Left lobe of liver (tissue), 2 donors: ENCODE data around the gene CLK3. TPM values are rescaled to one million over a fixed set of nuclear protein-coding genes. Genes with fewer than 3 reads are reported as not detected.

Experiments
- ATAC-seq: fragments of 200-7000 bp; cut with Tn5 transposase; one replicate; pipeline ENCODE4 v1.9.1; 2020; ENCODE audit warnings: mild to moderate bottlenecking, moderate library complexity
- DNase-seq: peaks from one replicate; pipeline ENCODE4 v3.0.0-alpha.2; 2020; ENCODE audit warnings: low spot score
- total RNA-seq: library from RNA; stranded (reverse); gene quantifications from one replicate; pipeline ENCODE4 v1.2.1, GENCODE V29; 2021
- donor health status: DM: no; HTN: no; CAD: no; lungs with moderate emphysema.
- donor health status: DM: no; HTN: yes; CAD: no.

The CLK3 gene
- total RNA-seq, 1 donor from 2014 or later = 32.3 TPM

GRCh38 chr15:74603026-74603788 is 12.4 kb upstream of the CLK3 start:
- no peak for DNase-seq
- ATAC-seq = no peak

DNA sequence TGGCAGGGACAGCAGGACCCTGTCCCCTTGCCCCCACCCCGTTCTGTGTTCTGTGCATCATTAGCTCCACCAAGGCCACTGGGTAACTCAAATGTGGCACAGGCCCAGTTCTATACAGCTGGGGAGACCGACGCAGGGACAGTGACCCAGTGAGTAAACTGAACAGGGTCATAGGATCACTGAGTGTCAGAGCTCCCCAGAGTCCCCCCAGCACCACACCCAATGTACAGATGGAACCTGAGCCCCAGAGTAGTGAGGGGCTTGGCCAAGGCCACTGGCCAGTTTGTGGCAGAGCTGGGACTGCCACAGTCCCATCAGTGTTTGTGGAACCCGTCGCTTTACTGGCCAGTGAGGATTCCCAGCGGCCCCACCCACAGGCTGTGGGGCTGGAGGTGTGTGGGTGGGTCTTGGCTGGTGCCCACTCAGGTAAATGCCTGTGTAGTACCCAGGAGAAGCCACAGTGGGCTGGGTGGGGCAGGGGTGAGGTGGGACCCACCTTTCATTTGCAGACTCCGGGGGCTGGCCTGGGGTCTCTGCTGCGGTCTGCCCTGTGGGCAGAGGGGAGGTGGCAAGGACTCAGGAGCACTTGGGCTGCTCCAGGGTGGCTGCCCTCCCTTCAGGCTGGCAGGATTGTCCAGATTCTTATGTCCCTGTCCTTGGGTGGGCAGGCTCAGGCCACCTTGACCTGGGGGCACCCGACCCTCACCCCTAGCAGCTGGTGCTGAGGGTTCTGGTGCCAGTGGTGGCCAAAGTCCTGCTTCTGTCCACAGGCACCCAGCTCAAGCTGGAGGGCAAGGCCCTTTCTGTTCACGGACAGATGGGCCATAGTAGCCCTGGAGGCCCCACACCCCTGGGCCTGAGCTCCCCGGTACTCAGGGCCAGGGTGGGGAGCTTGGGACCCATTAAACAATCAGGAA is 11.6 kb upstream of the CLK3 start:
- peak; percentile 5 for ATAC-seq

DNA sequence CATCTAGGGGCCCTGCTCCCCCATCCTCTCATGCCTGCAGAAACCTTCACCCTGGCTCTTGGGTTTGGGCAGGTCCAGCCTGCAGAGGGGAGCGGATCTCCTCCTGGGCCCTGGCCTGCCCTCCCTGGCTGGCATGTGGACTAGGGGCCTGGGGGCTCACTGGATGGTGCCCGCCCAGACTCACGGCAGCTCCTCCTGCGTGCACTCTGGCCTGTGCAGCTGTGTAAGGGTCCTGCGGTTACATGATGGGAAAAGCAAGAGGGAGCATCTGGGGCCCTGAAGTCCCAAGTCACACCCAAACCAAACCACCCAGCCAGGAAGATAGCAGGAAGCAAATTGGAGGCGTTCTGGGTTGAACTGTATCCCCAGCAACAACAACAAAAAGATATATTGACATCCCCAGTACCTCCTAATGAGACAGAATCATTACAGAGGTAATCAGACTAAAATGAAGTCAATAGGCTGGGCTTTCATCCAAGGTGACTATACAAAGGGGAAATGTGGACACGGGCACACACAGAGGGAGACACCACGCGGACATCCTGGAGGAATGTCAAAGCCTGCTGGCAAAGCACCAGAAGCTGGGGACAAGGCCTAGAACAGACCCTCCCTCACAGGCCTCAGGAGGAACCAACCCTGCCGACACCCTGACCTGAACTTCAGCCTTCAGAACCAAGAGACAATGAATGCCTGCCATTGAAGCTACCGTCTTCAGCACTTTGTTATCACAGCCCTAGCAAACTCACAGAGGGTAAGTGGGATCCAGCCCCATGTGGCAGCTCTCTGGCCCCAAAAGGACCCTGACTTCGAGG is 10.4 kb upstream of the CLK3 start:
- DNase-seq = no peak

More for the DNA sequence above, 11.6 kb upstream of the CLK3 start:
- no peak for DNase-seq

DNA sequence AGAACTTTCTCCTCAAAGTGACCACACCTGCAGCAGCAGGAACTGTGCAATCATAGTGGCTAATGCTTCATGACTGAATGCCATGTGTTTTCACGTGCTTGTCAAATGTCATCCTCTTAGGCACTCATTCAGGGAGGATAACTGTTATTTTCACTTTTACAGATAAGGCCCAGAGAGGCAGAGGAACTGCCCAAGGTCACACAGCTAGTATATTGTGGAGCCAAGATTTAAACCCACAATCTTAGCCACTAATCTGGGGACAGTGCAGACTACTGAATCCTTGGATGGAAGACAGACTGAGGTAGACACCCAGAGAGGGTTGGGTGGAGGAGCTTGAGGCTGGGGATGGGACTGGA is 9.9 kb upstream of the CLK3 start:
- ATAC-seq (no peak), DNase-seq (no peak)

More for the DNA sequence above, 10.4 kb upstream of the CLK3 start:
- no peak for ATAC-seq

DNA sequence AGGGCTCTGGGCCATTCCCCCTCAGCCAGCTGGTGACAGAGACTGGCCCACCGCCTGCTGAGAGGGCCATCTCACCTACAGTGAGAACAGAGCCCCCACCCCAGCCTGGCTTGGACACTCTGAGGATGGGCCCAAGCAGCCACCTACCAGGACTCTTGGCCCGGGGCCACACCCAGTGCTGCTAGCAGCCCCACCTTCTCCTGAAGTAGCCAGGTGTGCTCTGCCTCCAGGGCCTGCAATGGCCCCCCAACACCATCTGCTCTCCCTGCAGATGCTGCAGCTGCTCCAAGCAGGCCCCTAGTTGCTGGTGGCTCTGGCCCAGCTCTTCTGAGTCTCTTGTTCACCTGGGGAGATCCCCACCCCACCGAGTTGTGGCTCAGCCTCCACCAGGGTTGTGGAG is 6.8 kb upstream of the CLK3 start:
- ATAC-seq = no peak
- no peak for DNase-seq

- no peak for DNase-seq
Observed at GRCh38 chr15:74609938-74610301, 5.7 kb upstream of the CLK3 start.

GRCh38 chr15:74610302-74610951 is 5.2 kb upstream of the CLK3 start:
- no peak for ATAC-seq
- DNase-seq = no peak

More at GRCh38 chr15:74609938-74610301, 5.7 kb upstream of the CLK3 start:
- no peak for ATAC-seq

GRCh38 chr15:74611341-74611740 is 4.3 kb upstream of the CLK3 start:
- DNase-seq = no peak
- no peak for ATAC-seq

GRCh38 chr15:74611834-74612233 is 3.8 kb upstream of the CLK3 start:
- DNase-seq (no peak), ATAC-seq (no peak)

GRCh38 chr15:74612677-74613076 is 3.0 kb upstream of the CLK3 start:
- ATAC-seq (no peak), DNase-seq (no peak)

DNA sequence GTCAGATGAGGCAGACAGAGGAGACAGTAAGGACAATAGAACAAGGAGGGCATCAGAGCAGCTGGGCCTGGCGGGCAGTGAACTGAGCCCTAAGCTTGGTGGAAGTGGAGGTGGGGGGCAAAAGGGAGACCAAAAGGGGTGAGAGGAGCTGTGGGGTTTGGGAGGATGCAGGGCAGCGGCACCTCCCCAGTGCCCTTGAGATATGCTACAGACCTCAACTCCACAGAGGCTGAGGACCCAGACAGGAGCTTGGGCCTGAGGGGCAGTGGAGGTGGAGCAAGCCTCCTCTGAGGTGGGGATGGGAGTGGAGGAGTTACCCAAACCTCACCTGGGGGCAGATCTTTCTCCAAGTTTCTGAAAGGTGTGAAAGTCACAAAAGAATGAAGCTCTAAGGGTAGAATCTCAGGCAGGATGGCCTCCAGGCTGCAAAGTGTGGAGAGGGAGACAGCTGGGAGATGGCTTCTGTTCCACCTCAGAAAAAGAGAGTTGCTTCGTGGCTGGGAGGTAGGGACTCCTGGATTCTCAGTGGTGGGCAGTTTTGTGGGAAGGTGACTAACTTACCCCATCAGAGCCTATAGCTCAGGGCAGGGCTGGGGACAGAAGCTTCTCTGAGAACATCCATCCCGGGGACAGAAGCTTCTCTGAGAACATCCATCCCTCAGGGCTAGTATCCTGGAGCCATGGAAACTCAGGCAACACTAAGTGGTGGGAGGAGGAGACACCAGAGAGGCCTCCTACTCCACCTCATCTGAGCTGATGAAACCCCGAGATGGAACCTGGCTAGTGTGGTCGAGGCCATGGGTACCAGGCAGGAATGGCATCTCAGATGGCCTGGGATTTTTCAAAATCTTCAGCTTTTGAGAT is 2.3 kb upstream of the CLK3 start:
- no peak for DNase-seq
- ATAC-seq = no peak

- no peak for DNase-seq
Observed at GRCh38 chr15:74613953-74614743, 1.5 kb upstream of the CLK3 start.

GRCh38 chr15:74614744-74615507 is 710 bp upstream of the CLK3 start:
- DNase-seq = peak; percentile 81
- peak; percentile 67 for ATAC-seq

More at GRCh38 chr15:74613953-74614743, 1.5 kb upstream of the CLK3 start:
- no peak for ATAC-seq

DNA sequence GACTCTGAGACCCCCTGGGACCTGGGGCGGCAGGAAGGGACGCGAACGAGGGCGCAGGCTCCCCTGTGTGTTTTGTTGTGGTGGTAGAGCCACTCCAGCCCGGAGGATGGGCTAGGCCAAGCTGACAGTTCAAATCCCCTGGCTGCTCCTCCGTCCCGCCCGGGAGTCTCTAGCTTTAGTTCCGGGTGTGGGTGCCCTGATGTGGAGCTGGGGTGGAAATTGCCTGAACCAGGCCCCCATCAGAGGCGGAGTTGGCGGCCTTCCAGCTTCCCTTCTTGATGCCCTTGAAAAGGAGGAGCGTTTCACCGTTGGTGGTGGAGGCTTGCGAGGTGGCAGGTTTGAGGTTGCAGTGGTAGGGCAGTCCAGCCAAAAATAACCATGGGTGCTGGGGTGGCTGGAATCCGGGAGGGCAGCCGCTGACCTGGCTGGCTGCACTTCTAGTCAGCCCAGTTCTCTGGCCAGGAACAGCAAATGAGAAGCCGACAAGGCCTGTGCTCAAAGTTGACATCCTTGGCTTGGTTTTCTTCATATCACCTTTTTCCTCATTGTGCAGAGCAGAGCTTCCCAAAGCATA is 817 bp downstream of the CLK3 start:
- DNase-seq = peak; percentile 89
- peak; percentile 37 for ATAC-seq

DNA sequence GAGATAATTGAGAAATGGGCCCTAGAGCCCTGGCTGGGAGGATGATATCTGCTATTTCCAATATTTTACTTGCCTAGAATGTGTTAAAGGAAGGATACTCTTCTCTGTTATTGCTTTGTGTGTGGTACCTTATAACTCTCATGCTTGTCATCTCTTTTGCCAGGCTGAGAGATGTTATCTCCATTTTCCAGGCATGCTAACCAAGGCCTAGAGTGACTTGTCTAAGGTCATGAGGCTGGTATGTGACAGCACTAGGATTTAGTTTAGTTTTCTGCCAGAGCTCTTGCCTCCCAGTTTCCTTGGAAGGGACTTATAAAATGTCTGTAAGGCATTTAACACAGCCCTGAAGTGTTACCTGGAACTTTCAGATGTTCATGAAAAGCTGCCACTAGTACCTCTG is 1.4 kb downstream of the CLK3 start:
- no peak for DNase-seq
- no peak for ATAC-seq

- DNase-seq (no peak), ATAC-seq (no peak)
Observed at GRCh38 chr15:74618841-74619596, 3.4 kb downstream of the CLK3 start.
